Amygdala (tissue), 56 donors: ENCODE results near the gene NEU3.
"Not testable (repeated sequence)": the region's sequence is repeated elsewhere in the genome, so short reads cannot be mapped to it uniquely, and the experiment has no call there.

Experiments
- DNase-seq, 56 donors: peaks; one replicate each; lab custom pipeline; 2025; lab: John Stamatoyannopoulos, UW

NEU3 gene, protein sequence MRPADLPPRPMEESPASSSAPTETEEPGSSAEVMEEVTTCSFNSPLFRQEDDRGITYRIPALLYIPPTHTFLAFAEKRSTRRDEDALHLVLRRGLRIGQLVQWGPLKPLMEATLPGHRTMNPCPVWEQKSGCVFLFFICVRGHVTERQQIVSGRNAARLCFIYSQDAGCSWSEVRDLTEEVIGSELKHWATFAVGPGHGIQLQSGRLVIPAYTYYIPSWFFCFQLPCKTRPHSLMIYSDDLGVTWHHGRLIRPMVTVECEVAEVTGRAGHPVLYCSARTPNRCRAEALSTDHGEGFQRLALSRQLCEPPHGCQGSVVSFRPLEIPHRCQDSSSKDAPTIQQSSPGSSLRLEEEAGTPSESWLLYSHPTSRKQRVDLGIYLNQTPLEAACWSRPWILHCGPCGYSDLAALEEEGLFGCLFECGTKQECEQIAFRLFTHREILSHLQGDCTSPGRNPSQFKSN

DNA sequence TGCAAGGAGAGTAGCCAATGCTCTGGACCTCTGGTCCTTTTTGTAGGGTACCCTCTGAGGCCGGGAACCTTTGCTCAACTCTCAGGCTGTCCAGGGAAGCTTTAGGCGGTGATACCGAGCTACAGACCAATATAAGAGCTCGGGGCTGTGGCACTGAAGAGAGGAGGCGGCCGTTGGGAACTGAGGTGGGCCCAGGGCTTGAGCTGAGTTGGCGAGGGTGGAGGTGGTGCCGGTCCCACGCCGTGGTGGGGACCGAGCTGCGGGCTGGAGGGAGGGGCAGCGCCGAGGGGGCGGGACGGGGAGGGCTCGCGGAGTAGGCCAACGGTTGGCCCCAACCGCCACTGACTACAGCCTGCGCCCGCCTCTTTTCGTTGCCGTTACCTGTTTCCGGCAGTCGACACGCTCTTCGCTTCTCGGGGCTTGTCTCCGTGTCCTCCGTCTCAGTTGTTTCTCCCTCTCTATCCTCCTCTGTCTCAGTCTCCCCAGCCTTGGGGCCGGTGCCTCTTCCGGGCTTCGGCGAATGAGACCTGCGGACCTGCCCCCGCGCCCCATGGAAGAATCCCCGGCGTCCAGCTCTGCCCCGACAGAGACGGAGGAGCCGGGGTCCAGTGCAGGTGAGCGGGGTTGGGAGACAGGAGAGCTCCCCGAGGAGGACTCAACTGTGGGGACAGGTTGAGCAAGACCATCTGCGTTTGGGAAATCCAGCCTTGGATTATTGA, at the start of gene NEU3:
TSS of gene NEU3 (plus strand) at position 393 of the 719 bp plus-strand sequence. CDS start at position 521, 128 bp downstream.
- peak in 52 of 56 donors; percentile 8 to 69 (median 42) for DNase-seq

DNA sequence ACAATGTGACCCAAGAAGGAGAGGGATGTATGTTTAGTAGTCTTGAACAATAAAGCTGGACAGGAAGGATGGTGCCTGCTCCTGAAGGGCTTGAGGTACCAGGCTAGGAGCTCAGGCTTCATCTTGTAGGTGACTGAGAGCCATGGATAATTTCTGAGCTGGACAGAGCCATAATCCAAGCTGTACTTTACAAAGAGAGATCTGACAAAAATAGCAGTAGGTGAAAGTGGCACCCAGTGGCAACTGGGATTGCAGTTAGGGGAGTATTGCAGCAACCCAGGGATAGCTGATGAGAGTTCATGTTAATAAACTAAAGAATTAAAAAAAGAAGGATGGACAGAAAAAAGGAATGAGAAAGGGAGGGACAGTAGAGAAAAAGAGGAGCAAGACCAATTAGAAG, 47.2 kb upstream of the NEU3 start:
- no peak for DNase-seq

DNA sequence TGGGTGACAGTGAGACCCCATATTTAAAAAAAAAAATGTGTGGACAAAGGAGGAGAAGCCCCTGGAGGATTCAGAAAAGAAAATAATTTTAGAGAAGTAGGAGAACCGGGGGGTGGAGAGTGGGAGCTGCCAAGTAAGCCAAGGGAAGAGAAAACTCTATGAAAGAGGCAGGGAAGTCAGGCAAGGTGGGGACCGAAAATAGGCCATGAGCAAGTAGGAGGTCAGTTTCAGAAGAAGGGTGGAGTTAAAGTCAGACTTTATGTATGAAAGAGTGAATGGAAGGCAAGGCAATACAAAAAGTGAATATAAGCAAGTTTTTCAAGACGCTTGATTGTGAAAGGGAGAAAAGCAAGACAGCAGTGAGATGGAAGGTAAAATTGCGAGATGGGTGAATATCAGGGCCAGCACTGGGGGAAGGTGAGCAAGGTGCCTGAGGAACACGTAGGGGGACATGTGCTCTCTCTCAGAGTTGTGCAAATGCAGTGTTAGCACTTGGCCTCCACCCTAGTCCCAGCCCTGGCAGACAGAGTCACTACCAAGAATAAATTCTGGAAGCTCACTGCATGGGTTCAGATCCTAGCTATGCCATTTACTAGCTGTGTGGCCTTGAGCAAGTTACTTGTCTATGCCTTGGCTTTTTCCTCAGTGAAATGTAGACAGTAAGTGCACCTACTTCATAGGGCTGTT, 46.5 kb upstream of the NEU3 start:
- DNase-seq: no peak

DNA sequence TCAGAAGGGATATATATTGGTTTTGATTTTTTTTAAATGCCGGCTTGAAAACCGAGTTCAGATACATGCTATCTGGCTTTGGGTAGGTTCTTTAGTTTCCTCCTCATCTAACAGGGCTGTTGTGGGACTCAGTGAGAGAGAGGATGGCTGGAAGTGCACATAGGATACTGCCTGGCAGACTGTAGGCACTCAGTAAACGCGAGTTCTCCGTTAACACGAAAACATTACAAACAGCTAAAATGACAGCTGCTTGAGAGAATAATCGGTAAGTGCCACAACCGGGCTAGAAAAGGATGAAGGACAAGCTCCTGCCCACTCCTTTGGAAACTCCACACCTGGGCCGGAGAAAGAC, 40.2 kb upstream of the NEU3 start:
- DNase-seq: no peak

DNA sequence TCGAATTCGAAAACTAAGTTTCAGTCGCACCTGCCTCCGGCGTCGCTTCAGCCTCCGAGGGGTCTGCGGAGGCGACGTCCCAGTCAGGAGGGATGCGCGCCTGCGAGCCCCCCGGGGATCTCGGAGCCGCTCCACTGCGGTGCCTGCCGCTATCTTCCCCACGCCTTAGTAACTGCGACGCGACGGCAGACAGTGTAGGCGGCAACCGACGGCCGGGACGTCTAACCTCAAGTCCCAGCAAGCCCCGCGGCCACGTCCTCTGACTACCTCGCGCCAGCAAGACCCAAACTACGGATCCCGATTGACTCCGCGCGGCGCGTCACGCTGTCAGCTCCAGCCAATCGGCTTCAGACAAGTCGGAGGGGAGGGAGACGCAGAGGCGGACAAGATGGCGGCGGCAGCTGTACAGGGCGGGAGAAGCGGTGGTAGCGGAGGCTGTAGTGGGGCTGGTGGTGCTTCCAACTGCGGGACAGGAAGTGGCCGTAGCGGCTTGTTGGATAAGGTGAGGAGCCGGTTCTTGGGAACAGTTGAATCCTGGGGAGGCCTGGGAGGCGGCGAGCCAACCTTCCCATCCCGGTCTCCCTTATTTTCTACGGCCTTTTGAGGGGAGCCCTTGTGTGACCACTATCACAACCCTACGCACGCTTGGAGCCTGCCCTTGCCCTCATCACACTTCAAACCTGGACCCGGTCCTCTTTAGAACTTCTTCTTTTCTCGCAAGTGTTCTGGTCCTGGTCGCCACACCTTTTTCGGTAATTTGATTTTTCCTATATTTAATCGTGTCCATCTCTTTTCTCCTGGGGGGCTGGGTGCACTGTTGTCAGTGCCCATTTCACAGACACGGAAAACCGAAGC, 39.6 kb upstream of the NEU3 start, which contains the start of the genes SPCS2 and XRRA1:
TSS of gene SPCS2 (plus strand) at position 369 of the 855 bp plus-strand sequence. CDS start at position 389, 20 bp downstream.
TSS of gene XRRA1 (minus strand) at position 194 of the 855 bp plus-strand sequence. CDS start 8,213 bp downstream, outside the sequence.
- DNase-seq: peak; percentile 84 to 99 (median 97)

DNA sequence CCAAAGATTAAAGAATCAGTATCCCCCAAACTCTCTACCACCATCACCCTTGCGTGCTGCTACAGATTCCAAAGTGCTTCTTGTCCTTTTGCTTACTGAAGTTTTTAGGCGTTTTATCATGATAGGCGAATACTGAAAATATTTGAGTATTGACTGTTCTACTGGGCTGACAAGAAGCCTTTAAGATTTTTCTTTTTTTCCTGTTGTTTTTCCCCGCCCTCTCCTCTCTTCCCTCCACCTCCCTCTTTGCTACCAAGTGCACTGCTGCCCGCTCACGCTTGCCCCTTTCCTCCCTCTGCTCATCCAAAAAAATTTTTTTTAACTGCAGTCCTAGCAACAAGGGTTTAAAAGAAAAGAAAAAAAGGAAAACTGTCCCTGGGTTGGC, 39.0 kb upstream of the NEU3 start:
- DNase-seq: no peak

DNA sequence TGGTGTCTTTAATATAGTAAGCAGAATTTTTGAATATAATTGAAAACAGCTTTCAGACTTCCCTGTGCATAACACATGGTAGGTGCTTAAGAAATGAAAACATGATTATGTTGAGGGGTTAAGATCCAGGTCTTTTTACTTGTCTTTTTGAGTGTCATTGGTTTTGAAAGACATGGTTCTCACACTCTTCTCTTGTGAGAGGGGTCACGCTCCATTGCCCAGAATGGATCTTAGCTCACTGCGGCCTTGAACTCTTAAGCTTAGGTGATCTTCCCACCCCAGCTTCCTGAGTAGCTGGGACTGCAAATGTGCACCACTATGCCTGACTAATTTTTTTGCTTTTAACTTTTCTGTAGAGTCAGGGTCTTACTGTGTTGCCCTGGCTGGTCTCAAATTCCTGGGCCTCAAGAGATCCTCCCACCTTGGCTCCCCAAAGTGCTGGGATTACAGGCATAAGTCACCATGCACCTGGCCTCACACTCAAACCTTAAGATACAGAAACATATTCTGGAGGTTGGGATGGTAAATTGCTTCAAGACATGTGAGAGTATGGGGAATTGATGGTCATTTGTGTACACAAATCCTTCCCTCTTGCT, 38.3 kb upstream of the NEU3 start:
- DNase-seq: no peak

DNA sequence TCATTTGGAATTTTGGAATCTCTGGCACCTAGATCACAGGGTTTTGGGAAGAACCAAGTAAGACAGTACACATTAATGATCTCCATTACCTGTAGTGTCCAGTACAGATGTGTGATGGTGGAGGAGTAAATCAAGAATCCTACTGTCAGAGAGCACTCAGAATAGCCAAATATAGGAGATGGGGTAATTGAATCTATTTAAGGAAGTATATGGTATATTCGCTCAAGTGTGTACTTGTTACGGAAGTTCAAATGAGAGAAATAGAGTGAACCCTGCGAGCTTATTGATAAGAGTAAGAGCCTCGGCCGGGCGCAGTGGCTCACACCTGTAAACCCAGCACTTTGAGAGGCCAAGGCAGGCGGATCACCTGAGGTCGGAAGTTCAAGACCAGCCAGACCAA, 37.5 kb upstream of the NEU3 start:
- no peak for DNase-seq

DNA sequence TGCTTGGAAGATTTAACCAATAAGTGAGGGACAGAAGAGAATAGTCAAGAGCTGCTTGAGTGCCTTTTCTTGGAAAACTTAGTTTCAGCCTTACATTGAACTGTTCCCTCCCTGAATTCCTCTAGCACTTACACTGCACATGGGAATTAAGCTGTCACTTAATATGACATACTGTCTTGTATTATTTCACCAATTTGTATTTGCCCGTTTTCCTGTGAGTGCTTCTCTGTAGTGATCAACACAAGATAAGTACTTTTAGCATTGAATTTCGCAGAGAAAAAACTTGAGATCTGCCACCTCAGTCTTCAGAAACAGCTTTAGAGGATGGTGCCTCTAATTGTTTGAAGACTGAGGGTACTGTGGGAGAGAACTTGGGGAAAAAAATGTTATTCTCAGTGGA, 36.0 kb upstream of the NEU3 start:
- no peak for DNase-seq

DNA sequence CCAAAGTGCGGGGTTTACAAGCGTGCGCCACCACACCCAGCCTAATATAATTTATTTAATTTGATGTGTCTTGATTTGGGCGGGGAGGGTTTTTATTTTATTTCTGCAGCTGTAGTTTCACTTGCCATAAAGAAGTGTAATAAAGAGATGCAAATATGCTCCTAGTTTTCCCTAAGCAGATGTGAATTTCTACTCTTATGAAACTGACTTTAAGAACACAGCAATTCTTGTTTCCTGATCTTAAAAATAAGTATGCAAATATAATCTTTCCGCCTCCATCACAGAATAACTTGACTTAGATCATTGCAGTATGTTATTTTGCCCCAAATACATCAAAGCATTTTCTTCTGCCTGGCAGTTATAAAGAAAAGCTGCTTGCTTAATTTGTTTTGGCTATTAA, 35.3 kb upstream of the NEU3 start:
- no peak for DNase-seq

DNA sequence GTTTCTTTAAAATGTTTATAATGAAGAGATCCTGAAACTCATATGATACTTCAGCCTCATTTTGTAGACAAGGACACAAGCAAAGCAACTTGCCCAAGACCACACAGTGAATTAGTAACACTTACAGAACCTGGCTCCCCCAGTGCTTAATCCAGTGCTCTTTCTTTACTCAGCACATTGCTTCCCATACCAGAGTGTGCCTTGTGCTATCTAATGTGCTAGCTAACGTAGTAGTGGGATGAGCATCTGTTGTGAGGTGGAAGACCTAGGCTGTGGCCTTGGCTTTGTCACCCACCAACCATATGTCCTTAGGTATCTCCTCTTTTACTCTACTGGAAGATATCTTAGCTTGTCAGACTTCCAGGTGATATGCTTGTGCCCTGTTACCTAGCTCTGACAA, 34.5 kb upstream of the NEU3 start:
- no peak for DNase-seq

DNA sequence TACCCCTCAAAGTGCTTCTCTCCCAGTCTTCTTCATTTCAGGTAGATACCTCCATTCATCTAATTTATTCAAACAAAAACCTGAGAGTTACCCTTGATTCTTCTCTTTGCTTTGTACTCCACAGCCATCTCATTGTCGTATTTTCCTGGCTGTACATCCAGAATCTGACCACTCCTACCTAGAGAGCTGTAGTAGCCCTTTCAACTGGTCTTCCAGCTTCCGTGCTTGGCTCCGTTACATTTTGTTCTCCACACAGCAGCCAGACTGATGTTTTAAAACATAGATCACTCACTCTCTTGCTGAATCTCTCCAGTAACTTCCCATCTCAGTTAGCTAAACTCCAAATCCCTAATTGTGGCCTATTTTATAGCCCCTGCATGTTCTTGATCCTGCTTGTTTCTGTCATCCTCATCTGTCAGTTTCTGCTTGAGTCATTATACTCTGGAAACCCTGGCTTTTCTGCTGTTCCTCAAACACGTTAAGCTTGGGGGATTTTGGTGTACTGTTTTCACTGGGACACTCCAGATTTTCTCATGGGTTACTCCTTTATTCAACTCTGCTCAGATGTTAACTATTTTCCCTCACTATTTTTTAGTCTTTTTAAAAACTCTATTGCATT, 32.2 kb upstream of the NEU3 start:
- no peak for DNase-seq

DNA sequence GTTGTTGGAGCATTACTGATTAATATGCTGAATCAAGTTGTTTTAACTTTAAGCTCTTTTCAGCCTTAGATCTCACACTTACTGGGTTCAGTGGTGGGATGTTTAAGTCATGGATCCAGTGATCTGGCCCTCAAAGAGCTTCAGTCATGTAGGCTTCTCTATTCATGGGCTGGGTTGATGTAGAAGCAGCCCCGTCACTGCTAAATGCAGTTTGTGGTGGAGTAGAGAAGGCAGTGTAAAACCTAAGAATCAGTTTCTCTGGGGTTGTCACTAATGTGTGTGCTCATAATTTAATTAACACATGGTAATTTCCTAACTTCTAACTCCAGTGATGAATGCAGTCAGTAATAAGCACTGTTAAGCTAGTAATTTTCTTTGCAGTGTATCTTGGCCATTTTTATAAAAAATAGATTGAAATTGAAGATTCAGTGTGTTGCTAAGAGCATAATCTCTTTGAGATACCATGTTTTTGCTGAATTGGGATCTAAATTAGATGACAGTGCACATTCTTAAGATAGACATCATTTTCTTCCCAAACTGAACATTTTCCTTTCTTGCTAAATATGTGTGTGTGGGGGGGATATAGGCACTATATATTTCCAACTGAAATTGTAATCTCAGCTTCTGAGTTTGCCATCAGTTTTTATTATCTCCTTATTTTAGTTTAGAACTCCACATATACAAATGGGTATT, 30.6 kb upstream of the NEU3 start:
- no peak for DNase-seq

DNA sequence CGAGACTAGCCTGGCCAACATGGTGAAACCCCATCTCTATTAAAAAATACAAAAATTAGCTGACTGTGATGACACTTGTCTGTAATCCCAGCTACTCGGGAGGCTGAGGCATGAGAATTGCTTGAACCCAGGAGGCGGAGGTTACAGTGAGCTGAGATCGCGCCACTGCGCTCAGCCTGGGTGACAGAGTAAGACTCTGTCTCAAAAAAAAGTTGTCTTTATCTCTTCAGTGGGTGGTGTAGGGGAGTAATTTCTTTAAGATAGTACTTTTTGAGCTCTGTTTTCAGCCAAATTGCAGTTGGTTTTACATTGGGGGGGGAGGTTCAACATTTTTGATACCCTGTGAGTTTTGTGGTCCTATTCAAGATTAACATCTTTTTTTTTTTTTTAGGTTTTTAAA, 28.6 kb upstream of the NEU3 start:
- DNase-seq: not testable (repeated sequence)

DNA sequence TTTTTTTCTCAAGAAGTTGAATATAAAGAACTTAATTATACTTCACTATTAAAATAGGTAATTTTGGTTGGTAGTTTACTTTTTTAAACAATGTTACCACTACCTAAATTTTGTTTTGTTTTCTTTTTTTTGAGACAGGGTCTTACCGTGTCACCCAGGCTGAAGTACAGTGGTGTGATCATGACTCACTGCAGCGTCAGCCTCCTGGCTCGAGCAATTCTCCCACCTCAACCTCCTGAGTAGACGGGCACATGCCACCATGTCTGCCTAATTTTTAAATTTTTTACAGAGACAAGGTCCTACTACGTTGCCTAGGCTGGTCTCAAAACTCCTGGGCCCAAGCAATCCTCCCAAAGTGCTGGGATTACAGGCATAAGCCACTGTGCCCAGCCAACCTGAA, 22.1 kb upstream of the NEU3 start:
- no peak for DNase-seq

DNA sequence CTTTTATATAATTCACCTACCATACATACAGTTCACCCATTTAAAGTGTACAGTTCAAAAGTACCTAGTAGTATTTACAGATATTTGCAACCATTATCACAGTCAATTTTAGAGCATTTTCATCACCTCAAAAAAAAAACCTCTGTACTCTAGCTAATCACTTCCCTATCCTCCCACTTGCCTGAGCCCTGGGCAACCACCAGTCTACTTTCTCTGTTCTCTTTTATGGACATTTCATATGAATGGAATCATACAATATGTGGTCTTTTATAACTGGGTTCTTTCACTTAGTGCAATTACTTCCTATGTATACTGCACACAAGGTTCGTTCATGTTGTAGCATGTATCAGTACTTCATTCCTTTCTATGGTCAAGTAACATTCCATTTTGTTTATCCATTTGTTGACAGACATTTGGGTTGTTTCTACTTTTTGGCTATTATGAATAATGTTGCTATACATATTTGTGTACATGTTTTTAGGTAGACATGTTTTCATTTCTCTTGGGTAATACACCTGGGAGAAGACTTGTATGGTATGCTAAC, 17.8 kb upstream of the NEU3 start:
- no peak for DNase-seq

DNA sequence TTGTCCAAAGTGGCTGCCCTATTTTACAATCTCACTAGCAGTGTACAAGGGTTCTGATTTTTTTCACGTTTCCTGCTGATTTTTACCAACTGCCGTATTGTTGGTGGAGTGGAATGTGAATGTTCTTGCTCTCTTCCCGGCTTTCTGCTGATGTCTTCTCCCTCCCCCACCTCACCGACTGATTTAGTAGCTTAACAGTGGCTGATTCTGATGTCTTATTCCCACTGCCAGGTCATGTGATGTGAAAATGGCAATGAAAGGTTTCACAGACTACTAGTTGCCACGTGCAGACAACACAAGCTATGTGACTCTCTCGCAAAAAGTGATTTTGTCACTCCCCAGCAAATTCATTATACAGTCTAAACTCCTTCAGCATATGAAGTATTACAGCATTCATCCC, 17.3 kb upstream of the NEU3 start:
- peak in 12 of 56 donors; percentile 2 to 47 (median 12) for DNase-seq

DNA sequence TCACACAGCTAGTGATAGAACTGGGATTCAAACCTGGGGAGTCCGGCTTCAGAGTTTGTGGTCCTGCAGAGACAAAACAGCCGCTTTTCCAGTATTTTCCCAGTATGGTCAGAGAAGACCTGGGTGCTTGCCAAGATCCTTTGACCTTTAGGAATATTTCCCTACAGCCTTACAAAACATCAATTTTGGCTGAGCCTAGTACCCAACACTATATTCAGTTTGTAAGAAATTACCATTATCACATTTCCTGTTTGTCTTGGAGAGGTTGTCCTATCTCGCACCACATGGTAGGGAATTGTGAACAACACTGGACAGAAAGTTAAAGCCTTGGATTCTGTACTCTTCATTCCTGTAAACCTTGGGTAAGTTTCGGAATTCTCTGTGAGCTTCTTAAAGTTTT, 10.7 kb upstream of the NEU3 start:
- DNase-seq: no peak
